Osteoblast (primary cell): Measurements from ENCODE around the gene CCNY. TPM values are rescaled to one million over a fixed set of nuclear protein-coding genes. Genes with fewer than 3 reads are reported as not detected.
A peak's percentile ranks its signal among the peaks of the same experiment; 100 is the strongest.

ENCODE experiments used
- DNase-seq: peaks from one replicate; pipeline ENCODE4 v3.0.0; 2011; ENCODE audit warnings: low spot score, mixed read lengths; ENCODE audit not compliant: insufficient read length; ENCODE audit errors: missing footprints
- H2AFZ ChIP-seq: 2 replicates; pipeline ENCODE4 v1.6.0; 2011; ENCODE audit warnings: mild to moderate bottlenecking, low read length
- H3K27ac ChIP-seq: 2 replicates; pipeline ENCODE4 v1.5.1; 2011; ENCODE audit warnings: mild to moderate bottlenecking, low read depth, low read length, moderate library complexity
- H3K27me3 ChIP-seq: 2 replicates; pipeline ENCODE4 v1.6.0; 2012; ENCODE audit warnings: mild to moderate bottlenecking, control low read depth, inconsistent platforms, low read length, moderate library complexity; ENCODE audit not compliant: insufficient read depth
- H3K36me3 ChIP-seq: 2 replicates; pipeline ENCODE4 v1.5.1; 2011; ENCODE audit warnings: mild to moderate bottlenecking, low read length, control low read depth, moderate library complexity; ENCODE audit not compliant: insufficient read depth
- H3K4me1 ChIP-seq: 2 replicates; pipeline ENCODE4 v1.5.1; 2011; ENCODE audit warnings: mild to moderate bottlenecking, low read length, control low read depth, moderate library complexity; ENCODE audit not compliant: insufficient read depth
- H3K4me2 ChIP-seq: 2 replicates; pipeline ENCODE4 v1.6.0; 2011; ENCODE audit warnings: mild to moderate bottlenecking, low read length; ENCODE audit not compliant: insufficient read depth
- H3K4me3 ChIP-seq: fragments of 200-600 bp; sonication (generic); 3 replicates; pipeline ENCODE4 v1.5.1; 2012; ENCODE audit warnings: mild to moderate bottlenecking, low read length, inconsistent platforms; ENCODE audit not compliant: insufficient read depth
- H3K79me2 ChIP-seq: 2 replicates; pipeline ENCODE4 v1.6.0; 2012; ENCODE audit warnings: mild to moderate bottlenecking, low read length, control low read depth, inconsistent platforms; ENCODE audit not compliant: insufficient read depth
- H3K9me3 ChIP-seq: 2 replicates; pipeline ENCODE4 v1.5.1; 2011; ENCODE audit warnings: low read depth, low read length, control low read depth
- H4K20me1 ChIP-seq: 2 replicates; pipeline ENCODE4 v1.6.0; 2012; ENCODE audit warnings: mild to moderate bottlenecking, low read length, control low read depth; ENCODE audit not compliant: insufficient read depth
- CTCF ChIP-seq: IDR thresholded peaks from 2 replicates; pipeline ENCODE4 v1.5.1; 2011; ENCODE audit warnings: mild to moderate bottlenecking, low read depth, low read length, moderate library complexity; ENCODE audit errors: extremely low read depth
- total RNA-seq: library from RNA; depleted of rRNA; stranded (reverse); fragments of >200 nt; gene quantifications from 2 replicates; pipeline ENCODE4 v1.2.3, GENCODE V29; 2012

Gene CCNY
- total RNA-seq, 1 donor = 53.2 TPM

GRCh38 chr10:35607475-35608327 is 271.4 kb downstream of the CCNY start:
- Histone ChIP-seq H3K27ac (no peak overlapping the region), H3K4me2 (peak overlapping the region; percentile 74), H3K27me3 (peaks cover 15% of the 10 kb centered on the region), H4K20me1 (no peaks in the 10 kb centered on the region), H3K4me1 (peaks cover 18% of the 10 kb centered on the region), H3K4me3 (peak overlapping the region; percentile 73), H3K79me2 (no peaks in the 10 kb centered on the region), H3K9me3 (no peaks in the 10 kb centered on the region), H3K36me3 (no peaks in the 10 kb centered on the region), H2AFZ (peak overlapping the region; percentile 95)
- DNase-seq = peak; percentile 78
- TF ChIP-seq CTCF = no peak

GRCh38 chr10:35608328-35608672 is 272.0 kb downstream of the CCNY start:
- no peak overlapping the region for H3K27ac ChIP-seq
- no peak for DNase-seq
- no peak for TF ChIP-seq CTCF
- peak overlapping the region; percentile 74 for H3K4me2 ChIP-seq
- peaks cover 20% of the 10 kb centered on the region for H3K27me3 ChIP-seq
- peak overlapping the region; percentile 73 for H3K4me3 ChIP-seq
- H4K20me1 ChIP-seq = no peaks in the 10 kb centered on the region
- H3K79me2 ChIP-seq = no peaks in the 10 kb centered on the region
- H3K36me3 ChIP-seq = no peaks in the 10 kb centered on the region
- no peaks in the 10 kb centered on the region for H3K9me3 ChIP-seq
- peak overlapping the region; percentile 95 for H2AFZ ChIP-seq
- H3K4me1 ChIP-seq = peaks cover 18% of the 10 kb centered on the region

GRCh38 chr10:35611750-35612149 is 275.4 kb downstream of the CCNY start:
- H4K20me1 ChIP-seq = no peaks in the 10 kb centered on the region
- no peak for TF ChIP-seq CTCF
- H3K79me2 ChIP-seq = no peaks in the 10 kb centered on the region
- H3K9me3 ChIP-seq = no peaks in the 10 kb centered on the region
- no peaks in the 10 kb centered on the region for H3K36me3 ChIP-seq
- no peak overlapping the region for H3K4me3 ChIP-seq
- H3K4me1 ChIP-seq = peaks cover 12% of the 10 kb centered on the region
- no peak for DNase-seq
- no peak overlapping the region for H2AFZ ChIP-seq
- H3K4me2 ChIP-seq = no peak overlapping the region
- no peak overlapping the region for H3K27ac ChIP-seq
- peaks cover 27% of the 10 kb centered on the region for H3K27me3 ChIP-seq

DNA sequence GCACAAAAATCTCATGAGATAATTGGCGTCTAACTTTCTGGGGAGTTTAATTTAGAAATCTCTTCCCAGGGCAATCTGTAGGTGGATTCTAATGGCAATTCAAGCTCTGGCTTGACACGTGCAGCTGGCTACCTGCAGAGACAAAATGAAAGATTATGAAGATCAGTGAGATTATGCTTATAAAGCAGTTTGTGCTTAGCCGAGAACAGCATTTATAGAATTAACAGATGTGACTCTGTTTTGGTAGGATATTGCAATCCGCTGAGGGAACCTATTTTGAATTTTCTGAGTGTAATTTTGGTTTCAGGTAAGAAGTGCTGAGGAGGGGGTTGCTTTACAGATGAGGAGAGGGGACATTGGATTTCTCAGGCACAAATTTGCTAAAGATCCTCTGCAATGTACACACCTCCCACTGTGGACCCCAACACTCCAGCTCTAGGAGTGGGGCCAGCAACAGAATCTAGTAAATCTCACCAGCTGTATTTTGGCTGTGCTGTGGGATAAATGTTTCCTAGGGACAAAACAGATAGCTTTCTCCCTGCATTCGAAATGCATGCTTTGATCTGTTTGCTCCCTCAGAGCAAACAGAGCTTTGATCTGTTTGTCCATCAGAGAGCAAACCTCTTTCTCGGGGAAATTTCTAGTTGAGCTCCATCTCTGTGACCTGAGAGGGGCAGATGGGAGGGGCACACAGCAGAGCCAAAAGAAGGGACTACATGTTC is 276.2 kb downstream of the CCNY start:
- TF ChIP-seq CTCF = no peak
- Histone ChIP-seq H3K9me3 (no peaks in the 10 kb centered on the region), H4K20me1 (no peaks in the 10 kb centered on the region), H3K36me3 (no peaks in the 10 kb centered on the region), H3K79me2 (no peaks in the 10 kb centered on the region), H3K4me3 (no peak overlapping the region), H3K4me1 (peaks cover 4% of the 10 kb centered on the region), H3K27ac (no peak overlapping the region), H3K4me2 (no peak overlapping the region), H2AFZ (no peak overlapping the region), H3K27me3 (peaks cover 23% of the 10 kb centered on the region)
- no peak for DNase-seq
